Measurements from ENCODE around the gene C3orf18.

The C3orf18 gene

DNA sequence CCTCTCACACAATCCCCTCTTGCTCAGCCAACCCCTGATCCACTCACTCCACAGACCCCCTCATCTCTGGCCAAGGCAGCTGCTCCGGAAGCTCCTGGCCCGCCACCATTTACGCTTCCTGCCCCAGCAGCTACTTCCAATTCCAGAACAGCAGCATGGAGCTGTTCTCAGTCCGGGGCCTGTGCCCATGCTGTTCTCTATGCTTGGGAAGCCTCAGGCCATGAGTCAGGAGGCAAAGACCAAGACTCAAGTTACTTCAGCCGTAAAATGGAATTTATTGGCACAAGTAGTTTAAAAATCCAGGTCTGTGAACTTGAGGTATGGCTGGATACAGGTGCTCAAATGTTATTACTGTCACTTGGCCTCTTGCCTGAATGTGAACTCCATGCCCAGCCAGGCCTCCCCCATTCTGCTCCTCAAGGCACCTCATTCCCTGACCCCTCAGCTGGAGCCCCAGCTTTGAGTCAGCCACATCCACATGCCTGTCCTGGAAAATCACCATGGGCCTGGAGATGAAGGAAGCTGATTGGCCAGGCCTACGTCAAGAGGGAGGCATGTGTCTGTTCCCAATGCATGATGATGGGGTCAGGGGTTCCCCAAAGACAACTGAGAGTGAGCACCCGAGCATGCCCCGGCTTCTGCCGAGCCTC lies 32.7 kb downstream of the C3orf18 start:
- WGBS (ENCODE audit: insufficient coverage, insufficient read length), result no CpG with 5 or more reads among the region's 9 CpGs
- peaks cover 2% of the 10 kb centered on the region for H3K4me1 ChIP-seq (ENCODE audit: control insufficient read depth, insufficient read depth, low read length)
- H3K36me3 ChIP-seq (ENCODE audit: control insufficient read depth, insufficient read depth, low read length), result no peaks in the 10 kb centered on the region
- H3K9me3 ChIP-seq (ENCODE audit: control insufficient read depth, insufficient read depth, low read length), result no peaks in the 10 kb centered on the region
- no peak for DNase-seq (ENCODE audit: low read depth, low spot score)
- no peak overlapping the region for H3K4me3 ChIP-seq (ENCODE audit: low read length)
- no peaks in the 10 kb centered on the region for H3K27me3 ChIP-seq (ENCODE audit: control insufficient read depth, insufficient read depth, low read length)
- no peak overlapping the region for H3K27ac ChIP-seq (ENCODE audit: low read length)

- H3K4me3 ChIP-seq (ENCODE audit: low read length), result no peak overlapping the region
- peaks cover 3% of the 10 kb centered on the region for H3K4me1 ChIP-seq (ENCODE audit: control insufficient read depth, insufficient read depth, low read length)
- no peaks in the 10 kb centered on the region for H3K27me3 ChIP-seq (ENCODE audit: control insufficient read depth, insufficient read depth, low read length)
- H3K9me3 ChIP-seq (ENCODE audit: control insufficient read depth, insufficient read depth, low read length), result no peaks in the 10 kb centered on the region
- WGBS (ENCODE audit: insufficient coverage, insufficient read length), result no CpG with 5 or more reads among the region's 9 CpGs
- DNase-seq (ENCODE audit: low read depth, low spot score), result no peak
- no peaks in the 10 kb centered on the region for H3K36me3 ChIP-seq (ENCODE audit: control insufficient read depth, insufficient read depth, low read length)
- no peak overlapping the region for H3K27ac ChIP-seq (ENCODE audit: low read length)
Observed at GRCh38 chr3:50533807-50534461, 33.6 kb downstream of the C3orf18 start.

- no peaks in the 10 kb centered on the region for H3K9me3 ChIP-seq (ENCODE audit: control insufficient read depth, insufficient read depth, low read length)
- peaks cover 3% of the 10 kb centered on the region for H3K4me1 ChIP-seq (ENCODE audit: control insufficient read depth, insufficient read depth, low read length)
- H3K36me3 ChIP-seq (ENCODE audit: control insufficient read depth, insufficient read depth, low read length), result no peaks in the 10 kb centered on the region
- no CpG with 5 or more reads among the region's 13 CpGs for WGBS (ENCODE audit: insufficient coverage, insufficient read length)
- DNase-seq (ENCODE audit: low read depth, low spot score), result no peak
- H3K27me3 ChIP-seq (ENCODE audit: control insufficient read depth, insufficient read depth, low read length), result no peaks in the 10 kb centered on the region
- H3K27ac ChIP-seq (ENCODE audit: low read length), result no peak overlapping the region
- no peak overlapping the region for H3K4me3 ChIP-seq (ENCODE audit: low read length)
Observed at GRCh38 chr3:50533316-50533715, 34.2 kb downstream of the C3orf18 start.

DNA sequence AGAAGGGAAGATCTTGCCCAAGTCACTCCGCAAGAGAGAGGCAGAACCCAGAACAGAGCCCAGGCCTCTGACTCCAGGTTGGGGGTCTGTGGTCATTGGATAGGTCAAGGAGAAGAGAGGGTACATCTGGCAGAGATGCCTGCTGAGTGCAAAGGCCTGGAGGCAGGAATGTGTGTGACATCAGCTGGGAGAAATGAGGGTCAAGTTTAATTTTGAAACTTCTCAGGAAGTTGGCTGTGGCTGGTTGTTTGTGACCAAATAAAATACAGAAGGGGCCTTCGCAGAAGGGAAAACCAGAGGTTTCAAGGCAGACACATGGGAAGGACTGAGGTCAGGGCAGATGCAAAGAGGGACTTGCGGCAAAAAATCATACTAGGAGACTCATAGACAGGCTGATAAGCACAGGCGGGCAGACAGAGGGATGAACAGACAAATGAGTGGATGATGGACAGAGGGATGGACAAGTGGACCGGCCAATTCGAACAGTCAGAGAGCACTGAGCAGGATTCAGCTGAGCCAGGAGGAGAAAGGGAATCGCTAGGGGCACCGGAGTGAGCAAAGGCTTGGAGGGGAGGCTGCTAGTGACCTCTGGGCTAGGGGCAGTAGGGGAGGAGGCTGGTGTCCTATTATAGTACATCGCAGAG lies 35.4 kb downstream of the C3orf18 start:
- Histone ChIP-seq H3K27ac (ENCODE audit: low read length) (no peak overlapping the region), H3K36me3 (ENCODE audit: control insufficient read depth, insufficient read depth, low read length) (no peaks in the 10 kb centered on the region), H3K27me3 (ENCODE audit: control insufficient read depth, insufficient read depth, low read length) (no peaks in the 10 kb centered on the region), H3K9me3 (ENCODE audit: control insufficient read depth, insufficient read depth, low read length) (no peaks in the 10 kb centered on the region), H3K4me1 (ENCODE audit: control insufficient read depth, insufficient read depth, low read length) (peaks cover 3% of the 10 kb centered on the region), H3K4me3 (ENCODE audit: low read length) (no peak overlapping the region)
- DNase-seq (ENCODE audit: low read depth, low spot score), result no peak
- WGBS (ENCODE audit: insufficient coverage, insufficient read length), result no CpG with 5 or more reads among the region's 9 CpGs

GRCh38 chr3:50531201-50531600 lies 36.3 kb downstream of the C3orf18 start:
- no peaks in the 10 kb centered on the region for H3K9me3 ChIP-seq (ENCODE audit: control insufficient read depth, insufficient read depth, low read length)
- H3K4me3 ChIP-seq (ENCODE audit: low read length), result no peak overlapping the region
- no peak for DNase-seq (ENCODE audit: low read depth, low spot score)
- H3K36me3 ChIP-seq (ENCODE audit: control insufficient read depth, insufficient read depth, low read length), result no peaks in the 10 kb centered on the region
- peaks cover 3% of the 10 kb centered on the region for H3K4me1 ChIP-seq (ENCODE audit: control insufficient read depth, insufficient read depth, low read length)
- H3K27ac ChIP-seq (ENCODE audit: low read length), result no peak overlapping the region
- H3K27me3 ChIP-seq (ENCODE audit: control insufficient read depth, insufficient read depth, low read length), result no peaks in the 10 kb centered on the region
- no CpG with 5 or more reads among the region's 4 CpGs for WGBS (ENCODE audit: insufficient coverage, insufficient read length)

DNA sequence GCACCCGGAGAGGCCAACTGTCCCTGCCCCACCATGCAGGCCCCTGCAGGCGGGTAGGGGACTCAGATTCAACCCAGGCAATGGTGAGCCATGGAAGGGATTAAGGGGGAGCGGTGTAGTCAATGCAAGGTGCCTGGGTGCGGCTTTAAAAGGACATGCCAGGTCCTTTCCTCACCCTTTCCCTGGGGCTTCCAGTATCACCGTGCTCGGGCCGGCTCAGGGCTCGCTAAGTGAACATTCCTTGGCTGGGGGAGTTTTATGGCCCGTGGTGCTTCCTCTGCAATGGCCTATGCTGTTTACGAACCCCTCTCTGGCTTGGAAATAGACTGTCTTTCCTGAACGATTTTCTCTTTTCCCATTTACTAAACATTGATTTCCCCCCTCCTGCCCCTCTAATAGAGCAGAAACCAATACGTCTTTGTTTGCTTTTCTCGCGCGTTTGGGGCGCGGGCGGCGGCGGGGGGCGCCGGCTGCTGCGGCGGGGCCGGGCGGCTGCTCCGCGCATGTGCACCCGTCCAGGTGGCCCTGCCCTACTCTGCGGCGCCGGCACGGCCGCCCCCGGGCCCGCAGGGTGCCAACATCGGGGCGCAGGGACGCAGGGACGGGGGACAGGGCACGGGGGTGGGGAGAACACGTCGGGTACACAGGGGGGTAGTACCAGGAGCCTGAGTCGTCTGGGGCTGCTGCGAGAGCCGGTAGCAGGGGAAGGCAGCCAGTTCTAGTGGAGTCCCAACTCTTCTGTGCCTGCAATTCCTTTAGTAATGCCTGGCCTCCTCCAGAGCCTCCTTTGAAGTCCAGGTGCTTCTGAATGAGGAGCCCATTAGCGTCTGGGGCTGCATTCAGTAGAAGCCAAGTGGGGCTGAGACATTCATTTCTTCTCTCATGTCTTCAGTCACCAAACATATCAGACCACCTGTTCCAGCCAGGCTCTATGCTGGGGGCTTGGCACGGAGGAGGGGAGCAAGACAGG lies 37.3 kb downstream of the C3orf18 start:
- no peaks in the 10 kb centered on the region for H3K36me3 ChIP-seq (ENCODE audit: control insufficient read depth, insufficient read depth, low read length)
- H3K4me1 ChIP-seq (ENCODE audit: control insufficient read depth, insufficient read depth, low read length), result peaks cover 5% of the 10 kb centered on the region
- H3K27me3 ChIP-seq (ENCODE audit: control insufficient read depth, insufficient read depth, low read length), result no peaks in the 10 kb centered on the region
- no peak for DNase-seq (ENCODE audit: low read depth, low spot score)
- peak overlapping the region; percentile 21; the same call in 1 of the 2 replicates for H3K4me3 ChIP-seq (ENCODE audit: low read length)
- no CpG with 5 or more reads among the region's 48 CpGs for WGBS (ENCODE audit: insufficient coverage, insufficient read length)
- no peak overlapping the region for H3K27ac ChIP-seq (ENCODE audit: low read length)
- no peaks in the 10 kb centered on the region for H3K9me3 ChIP-seq (ENCODE audit: control insufficient read depth, insufficient read depth, low read length)

DNA sequence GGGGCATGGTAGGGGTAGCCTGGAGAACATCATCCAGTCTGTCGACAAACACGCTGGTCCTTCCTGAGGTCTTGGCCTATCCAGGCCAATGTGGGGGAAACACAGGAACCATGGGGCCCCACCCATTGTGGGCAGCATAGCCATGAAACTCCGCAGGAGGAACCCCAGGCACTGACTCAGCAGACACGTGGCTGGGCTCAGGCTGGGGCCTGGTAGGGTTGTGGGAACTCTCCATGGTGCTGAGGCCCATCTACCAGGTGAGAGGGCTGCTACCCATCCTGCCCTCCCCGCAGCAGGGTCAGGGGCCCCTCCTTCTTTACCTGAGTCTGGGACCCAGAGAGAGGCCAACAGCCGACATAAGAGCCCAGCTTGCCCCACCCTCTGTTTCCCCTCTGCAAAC lies 41.6 kb downstream of the C3orf18 start:
- H3K27me3 ChIP-seq (ENCODE audit: control insufficient read depth, insufficient read depth, low read length), result no peaks in the 10 kb centered on the region
- H3K9me3 ChIP-seq (ENCODE audit: control insufficient read depth, insufficient read depth, low read length), result no peaks in the 10 kb centered on the region
- no peak overlapping the region for H3K27ac ChIP-seq (ENCODE audit: low read length)
- H3K4me1 ChIP-seq (ENCODE audit: control insufficient read depth, insufficient read depth, low read length), result peaks cover 4% of the 10 kb centered on the region; the same call in 1 of the 2 replicates
- no peaks in the 10 kb centered on the region for H3K36me3 ChIP-seq (ENCODE audit: control insufficient read depth, insufficient read depth, low read length)
- peak; percentile 66 for DNase-seq (ENCODE audit: low read depth, low spot score)
- no peak overlapping the region for H3K4me3 ChIP-seq (ENCODE audit: low read length)
- no CpG with 5 or more reads among the region's 6 CpGs for WGBS (ENCODE audit: insufficient coverage, insufficient read length)

DNA sequence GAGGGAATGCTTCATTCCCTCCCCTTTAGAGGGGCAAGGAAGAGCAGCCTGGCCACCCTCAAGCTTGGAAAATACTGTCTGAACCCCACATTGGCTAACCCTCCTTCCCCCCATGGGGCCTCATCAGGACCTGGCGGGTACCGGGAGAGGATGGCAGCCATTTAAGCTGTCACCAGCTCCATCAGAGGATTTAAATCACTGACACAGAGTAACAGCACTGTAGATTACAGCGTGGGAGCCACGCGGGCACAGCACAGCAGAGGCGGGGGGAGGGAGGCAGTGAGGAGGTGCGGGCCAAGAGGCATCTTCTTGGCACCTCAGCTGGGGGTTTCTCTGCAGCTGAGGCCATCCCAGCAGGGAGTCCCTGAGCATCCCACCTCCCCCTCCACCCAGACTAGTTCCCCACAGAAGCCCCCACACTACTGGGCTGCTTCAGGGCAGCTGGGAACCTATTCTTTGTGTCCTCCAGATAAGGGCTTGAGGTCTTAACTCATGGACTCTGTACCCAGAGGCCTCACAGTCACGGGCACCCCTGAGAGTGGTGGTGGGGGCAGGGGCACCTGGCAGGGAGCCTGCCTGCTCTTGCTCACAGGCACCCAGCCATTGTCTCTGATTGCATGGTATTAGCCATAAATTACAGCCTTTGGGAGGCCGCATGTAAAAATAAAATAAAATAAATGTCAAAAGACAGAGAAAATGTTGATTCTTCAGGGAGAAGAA lies 42.2 kb downstream of the C3orf18 start:
- no peak overlapping the region for H3K27ac ChIP-seq (ENCODE audit: low read length)
- no peaks in the 10 kb centered on the region for H3K27me3 ChIP-seq (ENCODE audit: control insufficient read depth, insufficient read depth, low read length)
- DNase-seq (ENCODE audit: low read depth, low spot score), result no peak
- H3K4me1 ChIP-seq (ENCODE audit: control insufficient read depth, insufficient read depth, low read length), result peaks cover 6% of the 10 kb centered on the region; the same call in 1 of the 2 replicates
- no peaks in the 10 kb centered on the region for H3K9me3 ChIP-seq (ENCODE audit: control insufficient read depth, insufficient read depth, low read length)
- no peak overlapping the region for H3K4me3 ChIP-seq (ENCODE audit: low read length)
- H3K36me3 ChIP-seq (ENCODE audit: control insufficient read depth, insufficient read depth, low read length), result no peaks in the 10 kb centered on the region
- WGBS (ENCODE audit: insufficient coverage, insufficient read length), result no CpG with 5 or more reads among the region's 9 CpGs

DNA sequence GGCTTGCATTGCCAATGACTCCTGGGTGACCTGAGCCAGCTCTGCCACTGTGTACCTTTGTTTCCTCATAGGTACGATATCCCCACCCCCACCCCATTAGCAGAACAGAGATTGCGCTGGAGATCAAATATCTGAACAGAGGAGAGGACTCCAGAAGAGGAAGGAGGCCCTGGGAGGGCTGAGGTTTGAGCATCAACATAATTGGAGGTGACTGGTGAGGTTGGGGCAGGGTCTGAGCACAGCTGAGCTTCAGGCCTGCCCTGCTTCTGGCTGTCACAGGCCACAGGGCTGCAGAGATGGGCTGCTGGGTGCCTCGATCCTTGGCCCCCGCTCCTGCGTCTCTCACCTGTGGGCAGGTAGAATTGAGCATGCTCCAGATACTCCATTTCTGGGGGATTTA lies 42.8 kb downstream of the C3orf18 start:
- Histone ChIP-seq H3K9me3 (ENCODE audit: control insufficient read depth, insufficient read depth, low read length) (no peaks in the 10 kb centered on the region), H3K4me1 (ENCODE audit: control insufficient read depth, insufficient read depth, low read length) (peaks cover 5% of the 10 kb centered on the region; the same call in 1 of the 2 replicates), H3K27ac (ENCODE audit: low read length) (no peak overlapping the region), H3K27me3 (ENCODE audit: control insufficient read depth, insufficient read depth, low read length) (no peaks in the 10 kb centered on the region), H3K36me3 (ENCODE audit: control insufficient read depth, insufficient read depth, low read length) (no peaks in the 10 kb centered on the region), H3K4me3 (ENCODE audit: low read length) (no peak overlapping the region)
- DNase-seq (ENCODE audit: low read depth, low spot score), result no peak
- WGBS (ENCODE audit: insufficient coverage, insufficient read length), result no CpG with 5 or more reads among the region's 5 CpGs

Data from iPS DF 6.9 (cell line).